OCI-LY3 (cell line): ENCODE measurements around the gene RPH3AL.

Experiments
- EZH2phosphoT487 ChIP-seq: fragments of 200-600 bp; shearing (Covaris generic); IDR thresholded peaks from 2 replicates; pipeline ENCODE4 v1.6.1; 2018; ENCODE audit warnings: antibody characterized with exemption, mixed run types, low read depth
- TF ChIP-seq, protein P1 (sequence below): fragments of 200-600, 300-600 bp; sonication (generic); IDR thresholded peaks from 2 replicates; pipeline ENCODE4 v1.5.1; 2014; ENCODE audit warnings: antibody characterized with exemption, low read length, low read depth

DNA sequence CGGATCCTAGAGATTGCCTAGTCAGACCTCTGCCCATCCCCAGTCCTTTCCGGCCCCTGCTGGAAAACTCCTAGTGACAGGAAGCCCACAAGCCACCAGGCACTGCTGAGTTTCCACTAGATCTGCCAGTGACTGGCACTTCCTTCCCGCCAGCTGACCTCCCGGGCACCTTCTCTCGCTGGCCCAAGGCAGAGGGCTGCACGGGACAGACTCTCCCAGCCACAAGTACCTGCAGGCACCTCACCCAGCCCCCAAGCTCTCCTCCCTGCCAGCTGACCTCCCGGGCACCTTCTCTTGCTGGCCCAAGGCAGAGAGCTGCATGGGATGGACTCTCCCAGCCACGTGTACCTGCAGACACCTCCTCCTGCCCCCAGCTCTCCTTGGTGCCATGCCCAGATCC, 104.8 kb downstream of the RPH3AL start:
- TF ChIP-seq, protein P1, sequence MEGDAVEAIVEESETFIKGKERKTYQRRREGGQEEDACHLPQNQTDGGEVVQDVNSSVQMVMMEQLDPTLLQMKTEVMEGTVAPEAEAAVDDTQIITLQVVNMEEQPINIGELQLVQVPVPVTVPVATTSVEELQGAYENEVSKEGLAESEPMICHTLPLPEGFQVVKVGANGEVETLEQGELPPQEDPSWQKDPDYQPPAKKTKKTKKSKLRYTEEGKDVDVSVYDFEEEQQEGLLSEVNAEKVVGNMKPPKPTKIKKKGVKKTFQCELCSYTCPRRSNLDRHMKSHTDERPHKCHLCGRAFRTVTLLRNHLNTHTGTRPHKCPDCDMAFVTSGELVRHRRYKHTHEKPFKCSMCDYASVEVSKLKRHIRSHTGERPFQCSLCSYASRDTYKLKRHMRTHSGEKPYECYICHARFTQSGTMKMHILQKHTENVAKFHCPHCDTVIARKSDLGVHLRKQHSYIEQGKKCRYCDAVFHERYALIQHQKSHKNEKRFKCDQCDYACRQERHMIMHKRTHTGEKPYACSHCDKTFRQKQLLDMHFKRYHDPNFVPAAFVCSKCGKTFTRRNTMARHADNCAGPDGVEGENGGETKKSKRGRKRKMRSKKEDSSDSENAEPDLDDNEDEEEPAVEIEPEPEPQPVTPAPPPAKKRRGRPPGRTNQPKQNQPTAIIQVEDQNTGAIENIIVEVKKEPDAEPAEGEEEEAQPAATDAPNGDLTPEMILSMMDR = no peak
- no peak for TF ChIP-seq EZH2phosphoT487
